Umbilical cord (tissue), 2 donors: Measurements from ENCODE around the gene SOX4. TPM values are rescaled to one million over a fixed set of nuclear protein-coding genes. Genes with fewer than 3 reads are reported as not detected.

ENCODE experiments used
- DNase-seq: peaks from one replicate; pipeline ENCODE4 v3.0.0-alpha.2; 2015; ENCODE audit warnings: low spot score
- total RNA-seq: library from RNA; depleted of rRNA; stranded (reverse); fragments of >200 nt; gene quantifications from one replicate; pipeline ENCODE4 v1.2.3, GENCODE V29; 2014; ENCODE audit warnings: low replicate concordance; ENCODE audit not compliant: insufficient read depth

The SOX4 gene
- total RNA-seq, 1 donor from 2014 or later: 48.2 TPM

DNA sequence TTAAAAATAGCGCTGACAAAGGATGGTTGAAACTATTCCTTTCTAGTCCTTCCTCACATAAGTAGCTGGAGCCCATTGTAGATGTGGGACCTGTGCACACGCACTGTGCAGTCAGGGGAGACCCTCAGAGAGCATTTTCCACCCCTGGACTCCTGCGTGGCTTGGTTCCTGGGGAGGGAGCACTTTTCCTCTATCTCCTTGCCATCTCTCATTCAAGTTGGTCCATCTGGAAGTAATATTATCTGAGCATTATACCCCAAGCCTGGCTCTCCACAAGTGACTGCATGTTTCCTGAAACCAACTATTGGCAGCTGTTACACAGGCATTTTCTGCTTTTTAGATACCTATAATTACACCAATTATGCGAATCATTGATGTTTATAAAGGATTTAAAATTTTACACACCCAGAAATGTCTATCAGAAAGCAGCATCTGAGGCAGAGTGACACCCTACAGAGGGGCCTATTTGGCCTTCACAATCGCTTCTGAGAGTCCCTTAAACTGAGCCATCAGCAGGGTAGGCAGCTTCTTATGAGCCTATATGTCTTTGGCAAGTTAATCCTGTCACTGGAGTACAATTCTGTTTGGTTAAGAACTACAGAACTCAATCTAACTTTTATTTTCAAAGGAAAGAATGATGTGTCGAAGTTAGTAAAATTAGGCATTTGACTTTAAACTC is 18.7 kb downstream of the SOX4 start:
- DNase-seq: no peak

DNA sequence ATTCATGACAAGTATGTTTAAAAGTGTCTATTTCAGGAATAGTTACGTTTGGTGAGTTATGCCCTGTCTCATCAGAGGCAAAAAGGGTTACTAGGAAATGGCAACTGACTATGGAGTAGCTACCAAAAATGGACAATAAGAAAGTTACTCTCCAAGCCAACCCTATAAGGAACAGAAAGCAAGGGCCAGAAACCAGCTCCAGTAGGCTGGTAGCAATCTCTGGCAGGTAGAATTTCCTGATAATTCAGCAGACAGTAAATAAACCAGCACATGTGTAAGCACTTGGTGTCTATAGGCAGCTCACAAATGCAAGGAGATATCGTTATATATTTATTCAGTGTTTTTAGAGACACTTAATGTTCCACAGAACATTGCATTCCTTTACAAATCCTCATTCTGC is 20.3 kb downstream of the SOX4 start:
- no peak for DNase-seq

DNA sequence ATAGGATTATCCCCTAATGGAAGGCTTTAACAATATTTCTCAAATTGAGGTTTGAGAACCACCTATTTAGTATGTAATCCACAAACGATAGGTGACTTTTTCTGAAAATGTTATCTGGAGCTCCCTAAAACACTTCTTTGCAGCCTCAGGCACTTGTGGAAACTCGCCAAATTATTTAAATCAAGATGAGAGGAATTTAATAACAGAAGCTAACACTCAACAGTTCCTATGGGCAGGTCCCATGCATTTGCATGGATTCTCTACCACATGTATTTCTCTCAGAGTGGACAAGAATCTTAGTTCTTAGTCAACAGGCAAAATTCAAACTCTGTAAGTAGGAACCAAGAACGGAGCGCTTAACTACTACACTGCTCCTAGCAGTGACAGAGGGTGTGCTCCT is 20.7 kb downstream of the SOX4 start:
- no peak for DNase-seq

DNA sequence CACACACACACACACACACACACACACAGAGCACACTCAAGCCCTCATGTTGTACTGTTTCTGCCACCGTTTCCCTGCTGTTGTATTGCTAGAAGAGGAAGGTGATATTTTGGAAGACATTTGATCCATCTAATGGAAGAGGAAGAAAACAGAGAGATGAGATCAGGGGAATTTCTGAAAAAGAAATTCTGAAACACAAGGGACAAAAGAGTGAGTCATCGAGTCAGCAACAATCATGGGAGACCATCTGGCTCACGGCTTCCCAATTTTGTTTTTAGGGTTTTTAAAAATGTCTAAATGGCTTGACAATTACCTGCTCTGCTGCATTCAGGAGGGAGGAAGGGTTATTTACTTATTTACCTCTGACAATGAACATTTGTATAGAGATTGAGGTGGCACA is 22.0 kb downstream of the SOX4 start:
- no peak for DNase-seq

DNA sequence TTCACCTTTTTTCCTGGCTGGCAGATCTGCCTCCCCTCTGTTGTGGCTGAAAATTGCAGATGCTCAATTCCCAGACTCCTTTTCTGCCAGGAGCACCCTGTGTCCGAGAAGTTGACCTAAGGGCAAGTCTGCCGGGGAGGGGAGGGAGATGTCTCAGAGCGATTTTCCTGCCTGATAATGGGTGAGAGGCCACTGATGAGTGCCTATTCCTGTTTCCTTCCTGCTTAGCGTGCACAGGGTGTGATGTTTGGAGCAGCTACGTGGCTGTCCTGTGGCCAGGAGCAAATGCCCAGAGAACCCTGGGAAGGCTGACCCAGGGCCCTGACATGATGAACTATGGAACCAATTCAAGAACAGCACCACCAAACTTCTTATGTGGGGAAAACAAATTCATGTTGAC is 22.5 kb downstream of the SOX4 start:
- no peak for DNase-seq

DNA sequence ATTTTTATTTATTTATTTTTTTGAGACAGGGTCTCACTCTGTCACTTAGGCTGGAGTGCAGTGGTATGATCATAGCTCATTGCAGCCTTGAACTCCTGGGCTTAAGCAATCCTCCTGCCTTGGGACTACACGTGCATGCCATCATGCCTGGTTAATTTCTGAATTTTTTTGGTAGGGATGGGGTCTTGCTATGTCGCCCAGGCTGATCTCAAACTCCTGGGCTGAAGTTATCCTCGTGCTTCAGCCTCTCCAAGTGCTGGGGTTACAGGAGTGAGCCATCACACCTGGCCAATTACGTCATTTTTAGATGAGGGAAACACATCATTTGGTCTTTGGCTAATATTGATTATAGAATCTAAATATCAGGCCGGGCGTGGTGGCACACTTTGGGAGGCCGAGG is 32.1 kb downstream of the SOX4 start:
- DNase-seq: no peak

DNA sequence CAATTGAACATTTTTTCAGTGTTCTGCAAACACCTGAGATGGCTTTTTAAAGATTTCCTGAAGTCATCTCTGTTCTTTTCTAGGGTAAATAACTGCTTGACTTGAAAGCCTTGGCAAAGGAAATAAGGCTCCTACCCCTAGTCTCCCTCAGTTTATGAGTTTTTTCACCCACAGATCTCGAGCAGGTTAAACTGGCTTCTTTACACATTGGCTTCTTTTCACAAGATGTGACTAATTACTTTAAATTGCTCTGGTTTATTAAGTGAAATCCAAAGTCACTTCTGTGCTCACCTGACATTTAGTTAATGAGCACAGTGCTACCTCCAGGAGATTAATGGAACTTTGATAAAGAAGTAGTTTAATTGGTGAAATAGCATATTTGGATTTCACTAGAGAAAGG is 33.2 kb downstream of the SOX4 start:
- DNase-seq: no peak

DNA sequence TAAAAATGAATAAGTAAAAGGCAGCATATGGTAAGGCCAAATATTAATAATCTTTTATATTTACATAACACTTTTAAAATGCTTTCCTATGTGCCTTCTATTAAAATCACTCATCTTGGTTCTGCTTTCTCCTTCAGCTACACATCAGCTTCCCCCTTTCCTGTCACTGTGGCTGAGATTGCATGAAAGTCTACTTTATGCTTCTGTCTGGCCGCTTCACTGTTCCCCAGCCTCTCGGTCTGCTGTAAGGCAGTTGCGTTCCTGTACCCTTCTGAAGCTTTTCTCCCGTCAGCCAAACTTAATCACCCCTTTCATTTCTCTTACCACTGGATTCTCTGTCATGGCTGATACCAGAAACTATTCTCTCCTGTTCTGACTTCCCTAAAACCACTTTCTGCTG is 34.6 kb downstream of the SOX4 start:
- DNase-seq: no peak

DNA sequence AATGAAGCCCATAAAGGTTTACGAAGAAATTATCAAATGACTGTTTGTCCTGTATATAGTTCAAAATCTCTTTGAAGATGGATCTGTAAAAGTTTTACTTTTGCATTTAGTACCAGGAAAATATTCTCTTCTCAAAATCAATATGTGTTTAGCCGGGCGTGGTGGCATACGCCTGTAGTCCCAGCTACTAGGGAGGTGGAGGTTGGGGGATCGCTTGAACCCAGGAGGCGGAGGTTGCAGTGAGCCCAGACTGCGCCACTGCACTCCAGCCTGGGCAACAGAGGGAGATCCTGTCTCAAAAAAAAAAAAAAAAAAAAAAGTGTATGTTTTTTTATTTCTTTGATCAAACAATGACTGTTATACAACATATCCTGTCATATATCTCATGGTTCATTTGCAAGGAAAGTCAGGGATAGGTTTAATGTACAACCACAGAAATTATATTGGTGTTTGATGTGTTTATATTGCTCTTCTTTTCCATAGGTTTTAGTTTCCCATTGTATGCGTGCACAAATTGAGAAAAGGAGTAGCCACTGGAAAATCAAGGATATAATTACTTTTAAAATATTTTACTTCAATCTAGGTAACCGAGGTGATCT is 40.1 kb downstream of the SOX4 start:
- no peak for DNase-seq

DNA sequence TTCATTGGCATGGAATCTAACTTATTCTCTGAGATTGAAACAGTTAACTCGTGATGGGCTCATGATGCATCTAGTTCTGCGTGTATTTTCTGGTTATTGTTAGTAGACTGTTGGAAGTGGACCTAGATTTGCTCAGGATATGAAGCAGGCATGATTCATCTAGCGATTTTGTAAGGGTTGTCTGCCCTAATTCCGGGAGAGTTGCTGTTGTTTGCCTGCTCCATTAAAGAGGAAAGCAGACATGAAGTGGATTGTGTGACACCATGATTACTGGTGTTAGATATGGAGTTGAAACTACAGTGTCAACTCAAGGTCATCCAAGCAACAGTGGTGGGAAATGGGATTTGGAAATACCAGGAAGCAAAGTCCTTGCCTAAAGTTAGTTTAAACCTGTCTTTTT is 41.0 kb downstream of the SOX4 start:
- peak; percentile 71 for DNase-seq

DNA sequence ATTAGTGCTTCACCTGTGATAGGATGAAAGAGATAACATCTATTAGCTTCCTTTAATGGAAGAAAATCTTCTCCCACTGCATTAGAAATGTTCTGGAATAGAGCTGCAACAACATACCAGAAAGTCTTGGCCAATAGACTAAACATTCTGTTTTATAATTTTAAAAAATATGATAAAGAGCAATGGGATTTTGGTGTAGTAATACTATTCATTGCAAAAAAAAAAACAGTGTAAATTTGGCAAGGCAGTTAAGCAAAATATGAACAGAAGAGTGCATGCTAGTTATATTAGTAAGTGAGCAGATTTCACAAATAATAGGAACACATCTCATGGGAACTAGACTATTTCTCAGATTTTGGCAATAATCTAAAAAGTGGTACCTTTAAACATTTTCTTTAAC is 43.3 kb downstream of the SOX4 start:
- DNase-seq: no peak

DNA sequence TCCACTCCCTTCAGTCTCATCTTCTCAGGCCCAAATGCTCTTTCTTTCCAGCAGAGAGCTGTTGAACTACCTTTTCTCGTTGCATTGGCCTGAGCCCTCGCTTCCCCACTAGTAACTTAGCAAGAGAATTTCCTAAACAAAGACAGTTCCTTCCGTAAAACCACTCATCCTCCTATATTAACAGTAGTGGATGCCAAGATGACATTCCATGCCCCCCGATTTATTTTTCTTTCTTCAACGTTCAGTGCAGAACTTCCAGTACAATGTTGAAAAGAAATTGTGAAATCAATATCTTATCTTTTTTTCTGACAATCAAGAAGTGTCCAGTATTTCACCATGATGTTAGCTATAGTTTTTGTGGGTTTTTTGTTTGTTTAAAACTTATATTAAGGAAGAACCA is 45.8 kb downstream of the SOX4 start:
- no peak for DNase-seq
